Amygdala (tissue), 56 donors: ENCODE results near the gene TBC1D2B.

Source experiments
- DNase-seq, 56 donors: peaks; one replicate each; lab custom pipeline; 2025; lab: John Stamatoyannopoulos, UW

TBC1D2B gene

DNA sequence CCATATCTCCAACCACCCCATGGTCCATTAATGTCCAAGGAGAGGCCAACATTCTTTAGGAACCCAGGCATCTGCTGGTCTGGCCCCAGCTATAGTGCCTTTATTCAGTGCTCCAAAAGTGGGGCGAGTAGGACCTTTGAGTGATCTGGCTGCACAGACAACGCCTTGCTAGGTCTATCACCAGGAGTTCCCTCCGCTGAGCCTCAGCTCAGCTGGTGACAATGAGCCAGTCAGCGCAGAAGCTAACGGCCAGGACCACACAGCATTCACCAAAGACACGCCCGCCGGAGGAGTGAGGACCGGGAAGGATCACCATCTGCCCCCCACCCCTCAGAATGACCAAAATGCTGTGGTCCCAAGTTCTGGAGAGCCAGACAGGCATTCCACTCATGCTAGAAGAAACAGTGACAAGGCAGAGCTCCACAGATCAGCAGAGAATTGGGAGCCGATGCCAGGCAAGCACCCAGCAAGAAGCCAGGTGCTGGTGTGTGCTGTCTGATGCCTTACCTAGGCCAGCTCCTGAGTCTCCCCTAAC, 19.0 kb downstream of the TBC1D2B start:
- no peak for DNase-seq

DNA sequence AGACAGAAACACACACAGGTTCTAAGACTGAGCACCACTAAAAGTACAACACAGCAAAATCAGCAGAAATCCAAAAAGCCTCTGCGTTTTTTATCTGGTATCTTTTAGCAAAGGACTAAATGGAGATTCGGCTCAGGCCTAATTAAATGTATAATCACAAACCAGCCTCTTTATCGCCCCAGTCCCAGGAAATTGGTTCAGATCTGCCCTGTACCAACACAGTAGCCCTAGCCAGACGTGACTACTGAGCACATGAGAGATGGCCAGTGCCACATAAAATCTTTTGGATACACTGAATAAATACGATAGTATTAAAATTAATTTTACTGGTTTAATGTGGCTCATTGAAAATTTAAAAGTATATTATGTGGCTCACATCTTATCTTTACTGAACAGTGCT, 19.7 kb downstream of the TBC1D2B start:
- no peak for DNase-seq

DNA sequence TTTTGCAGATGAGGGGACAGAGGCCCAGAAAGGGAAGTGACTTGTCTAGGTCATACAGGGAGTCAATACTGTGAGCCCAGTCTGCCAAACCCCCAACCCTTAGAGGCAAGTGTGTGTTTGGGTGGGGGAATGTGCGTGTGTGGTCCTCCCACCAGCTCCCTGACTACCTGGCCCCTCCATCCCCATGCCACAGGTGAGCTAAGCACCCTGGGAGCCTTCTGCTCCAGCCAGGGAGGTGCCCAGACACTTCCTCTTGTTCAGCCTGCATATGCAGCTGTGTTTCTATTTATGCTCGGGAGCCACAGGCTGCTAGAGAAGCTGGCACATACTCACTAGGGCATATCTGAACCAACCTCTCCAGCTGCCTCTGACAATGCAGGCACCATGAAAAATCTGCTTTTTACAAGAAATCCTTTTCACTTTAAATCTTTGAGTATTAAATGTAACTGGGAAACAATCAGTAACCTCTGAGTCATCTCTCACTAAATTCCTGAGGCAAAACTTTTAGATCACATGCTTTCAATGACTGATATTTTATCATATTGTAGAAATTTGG, 20.7 kb downstream of the TBC1D2B start:
- peak in 3 of 56 donors; percentile 32 to 51 (median 38) for DNase-seq

DNA sequence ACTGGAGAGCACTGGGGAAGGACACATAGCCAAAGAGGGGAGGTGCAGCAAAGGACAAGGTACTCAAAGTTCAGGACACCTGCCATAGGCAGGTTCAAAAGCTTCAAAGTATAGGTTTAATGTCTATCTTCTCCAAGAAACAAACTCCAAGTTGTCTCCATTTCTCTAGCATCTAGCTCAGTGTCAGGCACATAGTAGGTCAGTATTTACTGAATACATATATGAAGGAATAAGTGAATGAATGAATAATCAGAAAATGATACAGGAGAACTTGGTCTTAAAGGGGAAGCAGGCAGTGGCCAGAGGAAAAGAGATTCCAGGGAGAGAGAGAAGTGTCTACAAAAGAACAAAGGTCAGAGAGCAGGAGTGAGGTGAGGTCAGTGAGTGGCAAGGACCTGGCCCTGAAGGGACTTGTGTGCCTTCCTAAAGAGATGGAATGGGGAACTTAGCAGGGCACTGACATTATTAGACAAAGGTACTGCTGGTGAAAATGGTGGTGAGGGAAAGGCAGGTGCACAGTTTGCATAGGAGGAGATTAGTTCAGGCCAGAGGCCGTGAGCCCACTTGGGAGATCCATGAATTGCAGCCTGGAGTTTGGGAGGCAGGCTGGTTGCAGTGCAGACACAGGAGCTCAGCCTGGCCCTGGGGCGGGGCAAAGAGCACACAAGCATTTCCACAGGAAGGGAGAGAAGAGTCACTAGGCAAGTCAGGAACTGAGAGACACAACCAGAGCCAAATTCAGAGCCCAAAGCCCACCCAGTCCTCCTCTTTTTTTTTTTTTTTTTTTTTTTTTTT, 21.4 kb downstream of the TBC1D2B start:
- no peak for DNase-seq

DNA sequence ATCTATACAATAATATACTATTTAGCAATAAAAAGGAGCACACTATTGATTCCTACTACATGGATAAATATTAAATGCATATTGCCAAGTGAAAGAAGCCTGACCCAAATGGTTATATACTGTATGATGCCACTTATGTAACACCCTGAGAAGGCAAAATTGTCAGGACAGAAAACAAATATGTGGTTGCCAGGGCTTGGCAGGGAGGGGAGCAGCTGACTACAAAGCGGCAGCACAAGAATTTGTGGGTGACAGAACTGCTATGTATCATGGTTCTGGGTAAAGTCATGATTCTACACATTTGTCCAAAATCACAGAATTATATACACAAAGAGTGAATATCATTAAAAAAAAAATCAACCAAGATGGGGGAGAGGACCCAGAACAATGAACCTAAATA, 22.5 kb downstream of the TBC1D2B start:
- DNase-seq = no peak

DNA sequence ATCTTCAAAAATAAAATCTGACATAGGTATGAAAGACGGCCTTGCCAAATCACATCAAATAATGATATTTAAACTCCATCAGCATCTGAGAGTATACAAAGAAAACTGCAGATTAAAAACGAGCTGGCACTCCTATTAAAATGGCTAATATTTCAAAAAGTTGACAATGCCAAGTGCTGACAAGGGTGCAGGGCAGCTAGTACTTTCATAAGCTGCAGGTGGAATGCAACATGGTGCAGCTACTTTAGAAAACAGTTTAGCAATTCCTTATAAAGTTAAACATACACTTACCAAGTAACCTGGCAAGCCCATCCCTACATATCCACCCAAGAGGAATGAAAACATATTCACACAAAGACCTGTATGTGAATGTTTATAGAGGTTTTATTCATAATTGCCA, 23.0 kb downstream of the TBC1D2B start:
- DNase-seq = no peak

DNA sequence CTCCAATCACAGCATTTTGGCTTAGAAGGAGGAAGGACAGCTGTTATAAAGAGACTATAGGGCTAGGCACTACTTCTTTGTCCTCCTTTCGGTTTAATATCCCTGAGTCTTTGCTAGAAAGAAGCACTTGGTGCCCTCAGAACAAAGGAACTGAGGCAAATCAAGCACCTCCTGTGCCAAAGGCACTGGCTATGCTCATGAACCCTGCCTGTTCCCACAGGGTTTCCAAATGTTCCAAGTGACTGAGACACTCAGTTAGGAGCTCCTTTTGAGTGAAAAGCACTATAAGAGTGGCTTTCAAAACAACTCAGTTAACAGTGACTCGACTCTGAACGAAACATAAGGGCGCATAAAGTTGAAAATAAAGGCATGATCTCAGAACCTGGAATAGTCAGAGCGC, 25.0 kb downstream of the TBC1D2B start:
- DNase-seq = no peak

DNA sequence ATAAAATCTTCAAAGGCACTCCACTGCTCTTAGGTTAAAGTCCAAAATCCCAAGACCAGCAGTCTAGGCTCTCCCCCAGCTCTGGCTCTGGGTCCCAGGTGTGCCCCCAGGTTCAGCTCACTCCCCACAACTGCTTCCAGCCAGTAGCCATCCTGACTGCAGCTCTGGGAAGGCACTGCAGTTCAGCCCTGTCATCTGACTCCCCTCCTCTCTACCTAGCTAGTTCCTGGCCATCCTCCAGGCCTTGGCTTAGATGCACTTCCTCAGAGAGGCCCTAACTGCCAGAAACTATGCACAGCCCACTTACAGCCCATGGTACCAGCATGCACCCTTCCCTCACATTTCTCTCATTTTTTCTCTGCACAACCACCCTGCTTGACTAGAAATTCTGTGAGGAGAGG, 25.5 kb downstream of the TBC1D2B start:
- no peak for DNase-seq

DNA sequence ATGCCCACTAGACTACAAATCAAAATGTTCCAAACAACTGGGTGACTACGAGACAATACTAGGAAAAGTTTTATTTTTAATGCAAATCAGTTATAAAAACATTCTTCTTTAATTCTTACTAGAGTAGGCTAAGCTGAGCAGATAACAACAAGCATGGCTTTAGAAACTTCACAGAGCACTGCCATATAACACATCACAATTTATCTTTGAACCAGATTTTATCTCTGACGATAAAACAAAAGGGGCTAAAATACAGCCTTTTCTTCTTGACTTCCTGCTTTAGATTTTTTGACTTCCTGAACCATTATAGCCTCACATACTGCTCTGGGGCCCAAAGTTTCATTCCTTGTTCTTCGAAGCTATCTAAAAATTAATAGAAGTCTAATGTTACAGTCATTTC, 25.9 kb downstream of the TBC1D2B start:
- DNase-seq = no peak

DNA sequence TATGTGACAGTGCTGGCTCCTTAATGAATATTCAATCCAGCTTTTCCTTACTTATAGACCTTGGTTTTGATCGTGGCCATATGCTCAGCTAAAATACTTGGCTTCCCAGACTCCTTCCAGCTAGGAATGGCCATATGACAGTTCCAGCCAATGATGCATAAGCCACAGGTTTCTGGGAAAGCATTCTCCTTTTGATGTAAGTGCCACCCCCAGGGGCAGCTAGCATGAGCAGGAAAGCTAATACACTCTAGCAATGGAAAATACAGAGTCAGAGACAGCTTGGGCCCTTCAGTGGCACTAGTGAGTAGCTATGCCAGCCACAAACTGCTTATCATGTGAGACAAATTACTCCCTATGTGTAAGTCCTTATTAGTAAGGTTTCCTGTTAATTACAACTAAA, 26.7 kb downstream of the TBC1D2B start:
- DNase-seq = no peak

DNA sequence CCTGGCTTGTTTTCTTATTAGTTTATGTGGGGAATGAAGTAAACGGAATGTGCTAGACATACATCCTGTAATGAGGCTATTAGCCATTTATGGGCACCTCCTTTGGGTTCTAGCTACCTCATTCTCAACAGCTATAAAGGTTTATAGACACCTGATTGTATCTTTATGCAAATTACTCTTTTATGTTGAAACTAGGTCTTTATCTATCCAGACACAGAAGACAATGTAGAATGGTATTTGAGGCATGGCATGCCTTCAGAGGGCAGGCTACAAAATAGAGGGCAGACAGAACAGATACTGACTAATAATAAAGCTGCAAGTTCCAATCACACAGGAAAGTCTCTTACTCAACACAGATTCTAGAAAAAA, 27.1 kb downstream of the TBC1D2B start:
- no peak for DNase-seq

DNA sequence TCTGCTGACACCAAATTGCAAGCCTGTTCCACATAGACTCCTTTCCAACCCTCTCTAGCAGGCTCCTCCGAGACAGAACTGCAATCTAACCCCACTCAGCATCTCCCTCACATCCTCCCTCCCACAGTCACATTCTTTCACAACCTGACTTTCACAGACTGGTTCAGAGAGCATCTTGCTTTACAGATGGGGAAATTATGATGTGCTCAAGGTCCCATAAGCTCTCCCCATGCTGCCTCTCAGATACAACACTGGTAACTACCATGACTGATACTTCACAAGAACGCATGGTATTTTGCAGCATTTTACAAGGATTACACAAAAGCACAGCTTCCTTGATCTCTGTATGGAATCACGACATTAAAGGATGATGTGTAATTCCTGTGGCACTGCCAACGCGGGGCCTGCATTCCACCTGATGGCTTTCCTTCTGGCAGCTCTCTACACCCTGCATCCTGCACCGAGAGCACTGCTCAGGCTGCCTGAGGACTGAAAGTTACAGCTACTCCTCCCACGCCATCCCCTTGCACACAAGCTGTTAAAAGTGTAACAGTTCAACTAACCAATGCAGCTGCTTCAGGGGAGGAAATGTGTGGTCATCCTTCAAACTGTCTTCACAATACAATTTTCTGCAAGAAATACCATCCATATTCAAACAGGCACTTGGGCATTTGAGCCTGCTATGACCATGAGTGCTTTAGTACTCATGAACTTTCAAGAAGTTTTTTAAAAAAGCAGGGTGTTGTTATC, 27.6 kb downstream of the TBC1D2B start:
- peak in 3 of 56 donors; percentile 15 to 41 (median 38) for DNase-seq

DNA sequence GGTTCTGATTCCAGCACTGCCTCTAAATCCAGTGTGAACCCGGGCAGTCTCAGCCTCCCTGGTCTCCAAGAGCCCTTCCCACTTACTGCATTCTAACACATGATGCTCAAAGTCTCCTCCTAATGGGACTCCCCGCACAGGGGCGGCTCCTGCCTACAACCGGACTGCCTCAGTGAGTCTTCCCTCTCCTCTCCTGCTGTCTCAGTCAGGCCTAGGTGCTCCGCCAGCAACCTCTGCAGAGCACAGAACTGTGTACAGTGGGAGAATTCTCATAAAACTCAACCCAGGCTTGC, 28.9 kb downstream of the TBC1D2B start:
- no peak for DNase-seq

DNA sequence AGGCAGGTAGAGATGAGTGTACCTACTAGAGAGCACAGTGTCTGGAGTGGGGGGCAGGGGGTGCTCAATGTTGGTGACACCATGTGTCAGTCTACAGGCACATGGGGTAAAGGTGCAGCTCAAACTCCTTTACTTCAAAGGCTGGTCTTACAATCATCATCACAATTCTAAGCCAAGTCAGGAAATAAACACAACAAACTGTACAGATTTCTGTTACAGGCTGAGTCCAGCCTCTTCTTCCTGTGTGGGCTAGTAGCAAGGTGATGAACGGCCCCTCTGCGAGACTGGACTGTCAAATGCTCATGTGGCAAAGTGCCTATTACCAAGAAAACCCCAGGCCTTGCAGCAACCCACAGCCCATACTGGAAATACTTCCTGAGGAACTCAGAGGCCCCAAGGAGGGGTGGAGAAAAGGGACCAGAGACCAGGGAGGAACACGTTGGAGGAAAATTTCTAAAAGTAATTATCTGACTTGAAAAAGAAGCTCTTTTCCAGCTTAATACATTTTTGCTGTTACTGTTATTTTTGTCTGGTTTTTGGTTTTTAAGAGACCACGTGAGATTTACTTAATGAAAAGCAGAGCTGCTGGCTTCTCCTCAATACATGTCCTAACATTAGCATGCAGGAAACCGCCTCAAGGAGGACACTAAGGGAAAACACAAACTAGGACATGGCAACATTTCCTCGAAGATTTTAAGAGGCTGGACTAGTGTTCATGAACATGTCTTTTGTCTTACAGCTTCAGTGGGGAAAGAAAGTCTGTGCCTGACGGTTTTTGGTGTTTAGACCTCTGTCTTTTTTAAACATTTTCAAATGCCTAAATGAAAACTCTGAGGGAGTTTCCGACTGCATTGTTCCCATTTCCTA, 29.5 kb downstream of the TBC1D2B start:
- peak in 6 of 56 donors; percentile 27 to 57 (median 38) for DNase-seq

DNA sequence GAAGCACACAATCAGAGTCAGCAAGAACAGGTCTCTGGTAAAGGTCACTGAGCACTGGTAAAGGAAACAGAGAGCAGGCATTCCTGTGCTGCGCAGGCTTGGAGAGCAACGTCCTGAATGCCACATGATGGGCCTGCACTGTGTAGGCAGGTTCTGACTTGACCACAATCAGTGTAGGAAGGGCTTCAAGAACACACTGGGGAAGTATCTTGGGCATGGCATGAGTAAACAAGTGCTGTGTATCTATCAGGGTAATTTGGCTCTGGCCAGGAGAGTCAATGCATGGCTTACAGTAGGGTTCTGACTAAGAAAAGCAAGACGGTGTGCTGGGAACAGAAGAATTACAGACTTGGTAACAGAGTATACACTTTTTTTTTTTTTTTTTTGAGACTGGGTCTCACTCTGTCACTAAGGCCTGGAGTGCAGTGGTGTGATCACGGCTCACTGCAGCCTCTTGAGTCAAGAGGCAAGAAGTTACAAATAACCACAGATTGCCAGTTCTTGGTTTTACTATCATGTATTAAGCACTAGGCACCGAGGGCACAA, 30.6 kb downstream of the TBC1D2B start:
- peak in 1 of 56 donors; percentile 13 for DNase-seq

DNA sequence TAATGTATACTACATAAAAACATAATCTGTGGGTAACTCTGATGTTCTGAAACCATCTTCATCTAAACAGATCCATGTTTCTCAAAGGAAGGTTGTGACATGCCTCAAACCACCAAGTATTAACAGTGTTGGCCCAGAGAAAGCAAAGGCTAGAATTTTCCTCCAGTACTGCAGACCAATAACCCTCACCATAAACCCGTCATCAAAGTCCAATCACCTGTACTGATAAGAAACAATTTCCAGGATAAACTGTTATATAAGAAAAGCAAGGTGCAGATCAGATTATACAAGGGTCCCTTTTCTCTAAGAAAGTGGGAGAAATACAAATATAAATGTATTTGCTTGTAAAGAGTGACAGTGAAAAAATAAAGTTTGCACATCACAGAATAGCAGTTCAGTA, 32.3 kb downstream of the TBC1D2B start:
- DNase-seq = no peak

DNA sequence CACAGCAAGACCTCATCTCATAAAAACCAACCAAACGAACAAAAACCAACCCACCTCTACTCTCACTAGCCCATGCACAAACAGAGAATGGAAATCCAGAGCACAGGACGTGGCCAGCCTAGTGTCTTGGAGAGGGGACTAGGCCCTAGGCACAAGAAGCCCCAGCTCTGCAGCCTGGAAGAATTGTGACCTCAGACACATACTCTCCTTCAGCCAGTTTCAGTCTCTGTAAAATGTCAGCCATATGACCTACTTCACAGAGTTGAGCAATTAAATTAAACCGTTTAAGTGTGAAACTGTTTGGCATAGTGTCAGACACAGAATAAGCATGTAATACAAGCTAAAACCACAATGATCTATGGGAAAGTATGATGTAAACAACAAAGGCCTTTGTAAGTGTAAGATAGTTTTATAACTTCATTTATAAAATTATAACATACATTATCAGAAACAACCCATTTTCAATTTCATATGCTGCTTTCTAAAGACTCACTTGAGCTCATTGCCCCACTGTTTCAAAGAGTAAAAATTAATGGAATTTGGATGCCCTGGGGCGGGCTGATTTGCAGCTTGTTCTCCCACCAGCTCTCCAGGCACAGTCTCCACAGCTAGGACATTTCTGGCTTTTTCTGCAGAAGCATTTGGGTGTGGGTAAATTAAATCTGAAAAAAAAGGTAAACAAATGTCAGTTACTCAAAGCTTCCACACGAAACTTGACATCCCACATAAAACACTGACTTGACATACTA, 32.9 kb downstream of the TBC1D2B start:
- no peak for DNase-seq

DNA sequence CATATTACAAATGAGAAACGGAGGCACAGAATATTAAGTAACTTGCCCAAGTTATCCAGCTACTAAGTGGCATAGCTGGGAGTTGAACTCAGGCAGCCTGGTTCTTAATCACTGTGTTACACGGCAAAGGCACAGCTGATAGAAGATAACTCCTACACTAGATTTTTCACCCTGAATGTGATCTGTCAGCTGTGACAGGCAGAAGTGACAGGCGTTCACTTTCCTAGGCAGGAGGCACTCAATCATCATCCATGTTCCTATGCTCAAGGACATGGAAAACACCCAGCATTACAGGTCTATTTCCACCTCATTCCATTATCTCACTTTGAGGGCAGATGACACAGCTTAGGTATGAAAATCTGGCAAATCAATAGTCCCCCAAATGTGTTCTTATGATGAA, 35.6 kb downstream of the TBC1D2B start:
- DNase-seq = no peak

DNA sequence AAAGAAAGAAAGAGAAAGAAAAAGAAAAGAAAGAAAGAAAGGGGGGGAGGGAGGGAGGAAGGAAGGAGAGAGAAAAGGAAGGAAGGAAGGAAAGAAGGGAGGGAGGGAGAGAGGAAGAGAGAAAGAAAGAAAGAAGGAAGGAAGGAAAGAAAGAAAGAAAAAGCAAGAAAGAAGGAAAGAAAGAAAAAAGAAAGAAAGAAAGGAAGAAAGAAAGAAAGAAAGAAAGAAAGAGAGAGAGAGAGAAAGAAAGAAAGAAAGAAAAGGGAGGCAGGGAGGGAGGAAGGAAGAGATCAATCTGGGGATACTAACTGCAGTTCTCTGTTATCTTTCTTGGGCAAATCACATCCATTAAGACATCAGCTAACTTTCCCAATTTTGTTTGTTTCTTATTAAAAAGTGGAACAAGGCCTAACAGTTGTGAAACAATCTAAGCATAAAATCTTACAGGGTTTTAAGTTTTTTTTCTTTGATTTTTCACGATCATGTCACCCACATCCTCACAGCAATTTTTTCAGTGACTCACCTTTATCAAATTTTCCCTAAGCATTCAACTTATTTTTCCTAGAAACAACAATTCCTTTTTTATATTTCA, 36.8 kb downstream of the TBC1D2B start:
- DNase-seq = no peak
